HepG2 (cell line): ENCODE measurements around the gene ZP2. TPM values are rescaled to one million over a fixed set of nuclear protein-coding genes. Genes with fewer than 3 reads are reported as not detected.

ENCODE experiments used
- ADNP ChIP-seq: sonication (generic); formaldehyde crosslinking; IDR thresholded peaks from 2 replicates; pipeline ENCODE4 v1.4.0; 2020; ENCODE audit warnings: missing genetic modification reagents
- ATM ChIP-seq: fragments of 450-650 bp; IDR thresholded peaks from 2 replicates; pipeline ENCODE4 v1.7.1; 2017; ENCODE audit warnings: mild to moderate bottlenecking, borderline replicate concordance
- CBFB ChIP-seq: sonication (generic); formaldehyde crosslinking; IDR thresholded peaks from 2 replicates; pipeline ENCODE4 v1.4.0; 2020; ENCODE audit warnings: missing genetic modification reagents
- CSRNP2 ChIP-seq: sonication (generic); formaldehyde crosslinking; conservative IDR thresholded peaks from 2 replicates; pipeline ENCODE4 v1.8.0; 2022; ENCODE audit warnings: low read depth, missing genetic modification reagents
- CTCF ChIP-seq: sonication (generic); formaldehyde crosslinking; IDR thresholded peaks from 2 replicates; pipeline ENCODE4 v1.5.0; 2020; ENCODE audit warnings: mild to moderate bottlenecking, missing genetic modification reagents, moderate library complexity
- EHMT2 ChIP-seq: fragments of 200-600 bp; sonication (generic); IDR thresholded peaks from 2 replicates; pipeline ENCODE4 v1.7.0; 2017; ENCODE audit warnings: antibody characterized with exemption, low read depth, low read length, borderline replicate concordance
- GLI4 ChIP-seq: sonication (generic); formaldehyde crosslinking; IDR thresholded peaks from 2 replicates; pipeline ENCODE4 v1.5.1; 2020; ENCODE audit warnings: missing genetic modification reagents, mild to moderate bottlenecking, moderate library complexity, borderline replicate concordance
- HINFP ChIP-seq: sonication (generic); formaldehyde crosslinking; IDR thresholded peaks from 2 replicates; pipeline ENCODE4 v1.4.0; 2020; ENCODE audit warnings: low read depth, mild to moderate bottlenecking, missing genetic modification reagents
- NFAT5 ChIP-seq: sonication (generic); formaldehyde crosslinking; IDR thresholded peaks from 2 replicates; pipeline ENCODE4 v1.4.0; 2020; ENCODE audit warnings: missing genetic modification reagents
- RCOR2 ChIP-seq: IDR thresholded peaks from 2 replicates; pipeline ENCODE4 v1.6.1; 2016; ENCODE audit warnings: missing biosample characterization, missing genetic modification reagents
- TCF7 ChIP-seq: sonication (generic); IDR thresholded peaks from 2 replicates; pipeline ENCODE4 v1.6.1; 2016; ENCODE audit warnings: antibody characterized with exemption, low read depth
- ZKSCAN1 ChIP-seq: fragments of 150-350 bp; IDR thresholded peaks from 2 replicates; pipeline ENCODE4 v1.6.1; 2014; ENCODE audit warnings: low read length
- ZNF34 ChIP-seq: sonication (generic); formaldehyde crosslinking; IDR thresholded peaks from 2 replicates; pipeline ENCODE4 v1.4.0; 2020; ENCODE audit warnings: mild to moderate bottlenecking, missing genetic modification reagents, borderline replicate concordance
- ZNF761 ChIP-seq: sonication (generic); formaldehyde crosslinking; conservative IDR thresholded peaks from 2 replicates; pipeline ENCODE4 v1.4.0; 2020; ENCODE audit warnings: mild to moderate bottlenecking, missing genetic modification reagents
- ZNF780A ChIP-seq: sonication (generic); formaldehyde crosslinking; IDR thresholded peaks from 2 replicates; pipeline ENCODE4 v1.8.0; 2022; ENCODE audit warnings: mild to moderate bottlenecking, missing genetic modification reagents, moderate library complexity
- ZNF784 ChIP-seq: sonication (generic); formaldehyde crosslinking; IDR thresholded peaks from 2 replicates; pipeline ENCODE4 v1.5.1; 2020; ENCODE audit warnings: missing genetic modification reagents, mild to moderate bottlenecking, borderline replicate concordance
- polyA plus RNA-seq, 8 experiments: library from polyadenylated mRNA; depleted of rRNA in 3 of 8; stranded (reverse) in 7 of 8; unstranded in 1 of 8; fragments of >200 nt; fragmentation: Illumina TruSeq in 4 of 8; extraction: Trizol in 4 of 8; gene quantifications; 2 replicates each; pipeline versions ENCODE4 v1.2.1 to v1.2.3, GENCODE V29; 2011 to 2016; ENCODE audit warnings: low read depth in 4 of 8, missing spikeins in 1 of 8, mixed read lengths in 1 of 8; ENCODE audit not compliant: insufficient read depth in 1 of 8
- total RNA-seq, 5 experiments: library from RNA; depleted of rRNA; stranded (reverse); fragments of >200 nt; fragmentation: Illumina TruSeq; extraction: Trizol; gene quantifications; 2 replicates each; pipeline ENCODE4 v1.2.3, GENCODE V29; 2016; ENCODE audit warnings: low read depth in 1 of 5

The ZP2 gene
- total and polyA plus RNA-seq, 2 of the 13 experiments (the other 11 are each of a cell fraction or from before 2014, with no cell fraction given), result not detected

GRCh38 chr16:21233045-21233520 is 21.7 kb upstream of the ZP2 start (continued):
- no peak for TF ChIP-seq ATM
- no peak for TF ChIP-seq ZKSCAN1
- no peak for TF ChIP-seq CTCF (CRISPR knock-in tag)
- TF ChIP-seq CSRNP2, result no peak
- TF ChIP-seq ZNF761 (CRISPR knock-in tag), result 0 out of 2 replicates have a peak, but pooled peaks have one; percentile 12
- no peak for TF ChIP-seq ADNP (CRISPR knock-in tag)
- 0 out of 2 replicates have a peak, but pooled peaks have one; percentile 6 for TF ChIP-seq ZNF784
- TF ChIP-seq RCOR2 (CRISPR knock-in tag), result no peak
- no peak for TF ChIP-seq TCF7
- TF ChIP-seq GLI4 (CRISPR knock-in tag), result peak; percentile 42; the same call in 1 of the 2 replicates
- TF ChIP-seq CBFB (CRISPR knock-in tag), result 0 out of 2 replicates have a peak, but pooled peaks have one; percentile 61
- peak; percentile 81; the same call in 1 of the 2 replicates for TF ChIP-seq EHMT2
- no peak for TF ChIP-seq NFAT5
- no peak for TF ChIP-seq HINFP (CRISPR knock-in tag)
- TF ChIP-seq ZNF34, result peak; percentile 36; the same call in 1 of the 2 replicates
- peak; percentile 54; the same call in 1 of the 2 replicates for TF ChIP-seq ZNF780A (CRISPR knock-in tag)
